K562 (cell line): ENCODE data around the gene SLC12A9. TPM values are rescaled to one million over a fixed set of nuclear protein-coding genes. Genes with fewer than 3 reads are reported as not detected.
A peak's percentile ranks its signal among the peaks of the same experiment; 100 is the strongest.

Source experiments
- ARID2 ChIP-seq: fragments of 450-650 bp; IDR thresholded peaks from 2 replicates; pipeline ENCODE4 v1.6.1; 2017; ENCODE audit warnings: antibody characterized with exemption, mild to moderate bottlenecking
- BRF1 ChIP-seq: IDR thresholded peaks from 3 replicates; pipeline ENCODE4 v1.6.1; 2011; ENCODE audit warnings: borderline replicate concordance, mild to moderate bottlenecking; ENCODE audit not compliant: insufficient read length; ENCODE audit errors: extremely low read depth
- ESRRA ChIP-seq: fragments of 450-650 bp; IDR thresholded peaks from 2 replicates; pipeline ENCODE4 v1.6.1; 2014; ENCODE audit warnings: low read depth, mild to moderate bottlenecking, moderate library complexity, borderline replicate concordance
- GTF2E2 ChIP-seq: fragments of 200-800 bp; sonication (Bioruptor generic); IDR thresholded peaks from 2 replicates; pipeline ENCODE4 v1.6.1; 2016; ENCODE audit warnings: missing genetic modification characterization, missing compliant biosample characterization
- POLR2B ChIP-seq: fragments of 450-650 bp; IDR thresholded peaks from 2 replicates; pipeline ENCODE4 v1.6.1; 2018; ENCODE audit warnings: low read depth; ENCODE audit not compliant: partially characterized antibody
- SMARCC2 ChIP-seq: fragments of 450-650 bp; IDR thresholded peaks from 2 replicates; pipeline ENCODE4 v1.6.1; 2017; ENCODE audit warnings: antibody characterized with exemption, moderate library complexity, mild to moderate bottlenecking, low read depth
- SRSF7 ChIP-seq: fragments of 200-400 bp; formaldehyde crosslinking; optimal IDR thresholded peaks from 2 replicates; pipeline ENCODE3; 2017; ENCODE audit warnings: mild to moderate bottlenecking, low read depth, low read length
- THRB ChIP-seq: fragments of 450-650 bp; formaldehyde crosslinking; conservative IDR thresholded peaks from 2 replicates; pipeline ENCODE4 v1.4.0; 2022; ENCODE audit warnings: mild to moderate bottlenecking, missing genetic modification characterization
- ZNF407 ChIP-seq: fragments of 450-650 bp; IDR thresholded peaks from 2 replicates; pipeline ENCODE4 v1.6.1; 2016; ENCODE audit warnings: low read depth
- ZNF57 ChIP-seq: fragments of 450-650 bp; formaldehyde crosslinking; IDR thresholded peaks from 2 replicates; pipeline ENCODE4 v1.4.0; 2020; ENCODE audit warnings: mild to moderate bottlenecking, moderate library complexity
- polyA plus RNA-seq, 8 experiments: library from polyadenylated mRNA; depleted of rRNA in 4 of 8; stranded (reverse) in 5 of 8; unstranded in 3 of 8; fragments of >200 nt; fragmentation: Nextera tagmentation in 2 of 8; fragmentation: Illumina TruSeq in 1 of 8; extraction: Ambion mirVana in 2 of 8; extraction: Trizol in 1 of 8; gene quantifications; 2 replicates each; pipeline versions ENCODE4 v1.2.1 to v1.2.3, GENCODE V29; 2011 to 2014; ENCODE audit warnings: inconsistent platforms in 1 of 8, missing spikeins in 1 of 8
- total RNA-seq, 7 experiments: library from RNA; depleted of rRNA in 6 of 7; stranded (reverse); fragments of >200 nt in 6 of 7; fragmentation: Illumina TruSeq in 2 of 7; extraction: Trizol in 2 of 7; gene quantifications; 2 replicates each; pipeline versions ENCODE4 v1.2.1 to v1.2.3, GENCODE V29; 2011 to 2021; ENCODE audit warnings: low replicate concordance in 1 of 7
- TF ChIP-seq, protein P1 (sequence below): sonication (generic); formaldehyde crosslinking; IDR thresholded peaks from 2 replicates; pipeline ENCODE4 v1.8.1; 2023; ENCODE audit warnings: mild to moderate bottlenecking, missing genetic modification reagents
- TF ChIP-seq, protein P2 (sequence below): sonication (generic); formaldehyde crosslinking; IDR thresholded peaks from 2 replicates; pipeline ENCODE4 v1.4.0; 2020; ENCODE audit warnings: mild to moderate bottlenecking, missing genetic modification reagents
- TF ChIP-seq, protein P3 (sequence below): fragments of 450-650 bp; formaldehyde crosslinking; IDR thresholded peaks from 2 replicates; pipeline ENCODE4 v1.4.0; 2022; ENCODE audit warnings: mild to moderate bottlenecking, moderate library complexity

Gene SLC12A9
- total and polyA plus RNA-seq, 9 of the 15 experiments (the other 6 are each of a cell fraction or from before 2014, with no cell fraction given): 0.06 to 20.2 (median 10.7) TPM

DNA sequence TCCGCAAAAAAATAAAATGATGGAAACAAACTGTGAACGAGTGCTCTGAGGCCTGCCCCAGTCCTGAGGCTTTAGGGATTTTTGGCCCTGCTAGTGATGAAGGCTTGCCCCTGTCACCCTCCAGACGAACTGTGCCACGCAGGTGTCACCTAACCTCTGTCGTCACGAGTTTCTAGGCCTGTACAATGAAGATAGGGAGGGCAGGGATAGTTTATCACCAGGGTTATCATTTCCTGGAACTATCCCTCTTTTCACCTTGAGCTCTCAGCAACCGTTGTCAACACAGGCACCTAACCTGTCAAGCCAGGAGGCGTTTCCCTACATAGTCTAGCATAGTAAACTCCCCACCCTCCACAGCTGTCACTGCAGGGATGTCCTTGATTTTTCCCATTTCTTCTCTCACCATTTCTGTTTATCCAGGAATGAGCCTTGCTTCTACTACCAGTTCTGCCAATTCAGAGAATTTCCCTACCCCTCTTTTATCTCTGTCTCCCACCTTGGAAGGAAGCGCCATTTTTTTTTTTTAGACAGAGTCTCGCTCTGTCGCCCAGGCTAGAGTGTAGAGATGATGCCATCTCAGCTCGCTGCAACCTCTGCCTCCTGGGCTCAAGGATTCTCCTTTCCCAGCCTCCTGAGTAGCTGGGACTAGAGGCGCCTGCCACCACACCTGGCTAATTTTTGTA, 45.4 kb downstream of the SLC12A9 start (continued):
- TF ChIP-seq ZNF407 (no peak), POLR2B (no peak), ZNF57 (CRISPR knock-in tag) (no peak), THRB (CRISPR knock-in tag) (no peak), GTF2E2 (tag) (no peak), ESRRA (peak; percentile 23; the same call in 1 of the 2 replicates), BRF1 (no peak), SMARCC2 (no peak), SRSF7 (no peak), ARID2 (no peak)
- TF ChIP-seq, protein P1, sequence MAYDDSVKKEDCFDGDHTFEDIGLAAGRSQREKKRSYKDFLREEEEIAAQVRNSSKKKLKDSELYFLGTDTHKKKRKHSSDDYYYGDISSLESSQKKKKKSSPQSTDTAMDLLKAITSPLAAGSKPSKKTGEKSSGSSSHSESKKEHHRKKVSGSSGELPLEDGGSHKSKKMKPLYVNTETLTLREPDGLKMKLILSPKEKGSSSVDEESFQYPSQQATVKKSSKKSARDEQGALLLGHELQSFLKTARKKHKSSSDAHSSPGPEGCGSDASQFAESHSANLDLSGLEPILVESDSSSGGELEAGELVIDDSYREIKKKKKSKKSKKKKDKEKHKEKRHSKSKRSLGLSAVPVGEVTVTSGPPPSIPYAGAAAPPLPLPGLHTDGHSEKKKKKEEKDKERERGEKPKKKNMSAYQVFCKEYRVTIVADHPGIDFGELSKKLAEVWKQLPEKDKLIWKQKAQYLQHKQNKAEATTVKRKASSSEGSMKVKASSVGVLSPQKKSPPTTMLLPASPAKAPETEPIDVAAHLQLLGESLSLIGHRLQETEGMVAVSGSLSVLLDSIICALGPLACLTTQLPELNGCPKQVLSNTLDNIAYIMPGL (CRISPR knock-in tag): no peak
- TF ChIP-seq, protein P2, sequence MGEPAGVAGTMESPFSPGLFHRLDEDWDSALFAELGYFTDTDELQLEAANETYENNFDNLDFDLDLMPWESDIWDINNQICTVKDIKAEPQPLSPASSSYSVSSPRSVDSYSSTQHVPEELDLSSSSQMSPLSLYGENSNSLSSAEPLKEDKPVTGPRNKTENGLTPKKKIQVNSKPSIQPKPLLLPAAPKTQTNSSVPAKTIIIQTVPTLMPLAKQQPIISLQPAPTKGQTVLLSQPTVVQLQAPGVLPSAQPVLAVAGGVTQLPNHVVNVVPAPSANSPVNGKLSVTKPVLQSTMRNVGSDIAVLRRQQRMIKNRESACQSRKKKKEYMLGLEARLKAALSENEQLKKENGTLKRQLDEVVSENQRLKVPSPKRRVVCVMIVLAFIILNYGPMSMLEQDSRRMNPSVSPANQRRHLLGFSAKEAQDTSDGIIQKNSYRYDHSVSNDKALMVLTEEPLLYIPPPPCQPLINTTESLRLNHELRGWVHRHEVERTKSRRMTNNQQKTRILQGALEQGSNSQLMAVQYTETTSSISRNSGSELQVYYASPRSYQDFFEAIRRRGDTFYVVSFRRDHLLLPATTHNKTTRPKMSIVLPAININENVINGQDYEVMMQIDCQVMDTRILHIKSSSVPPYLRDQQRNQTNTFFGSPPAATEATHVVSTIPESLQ (CRISPR knock-in tag): no peak
- TF ChIP-seq, protein P3, sequence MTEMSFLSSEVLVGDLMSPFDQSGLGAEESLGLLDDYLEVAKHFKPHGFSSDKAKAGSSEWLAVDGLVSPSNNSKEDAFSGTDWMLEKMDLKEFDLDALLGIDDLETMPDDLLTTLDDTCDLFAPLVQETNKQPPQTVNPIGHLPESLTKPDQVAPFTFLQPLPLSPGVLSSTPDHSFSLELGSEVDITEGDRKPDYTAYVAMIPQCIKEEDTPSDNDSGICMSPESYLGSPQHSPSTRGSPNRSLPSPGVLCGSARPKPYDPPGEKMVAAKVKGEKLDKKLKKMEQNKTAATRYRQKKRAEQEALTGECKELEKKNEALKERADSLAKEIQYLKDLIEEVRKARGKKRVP: no peak
